GM12878 (cell line): Measurements from ENCODE around the gene NRN1L. TPM values are rescaled to one million over a fixed set of nuclear protein-coding genes. Genes with fewer than 3 reads are reported as not detected.

Experiments
- ATAC-seq: fragments of 200-7000 bp; cut with Tn5 transposase; 3 replicates; pipeline ENCODE4 v1.9.1; 2020; ENCODE audit warnings: mild to moderate bottlenecking, moderate library complexity
- BruUV-seq: library from RNA; stranded (reverse); fragments of 400-500 nt; replicated peaks from 2 replicates; lab custom pipeline; 2021; lab: Mats Ljungman, UMichigan
- CTCF ChIA-PET: fragments of 300-600 bp; sonication (Branson Sonifier 250); formaldehyde crosslinking; extraction: SDS; loops from one replicate; lab custom pipeline; 2021; ENCODE audit warnings: inconsistent platforms; lab: Yijun Ruan, JAX
- POLR2A ChIA-PET: fragments of 350-600 bp; formaldehyde crosslinking; extraction: SDS; loops from one replicate; lab custom pipeline; 2021; ENCODE audit warnings: inconsistent platforms; lab: Charles Lee
- RAD21 ChIA-PET: fragments of 300-600 bp; sonication (Branson Sonifier 250); formaldehyde crosslinking; loops from one replicate; lab custom pipeline; 2023; ENCODE audit warnings: antibody characterized with exemption; ENCODE audit not compliant: unreplicated experiment; lab: Charles Lee
- SMC1A ChIA-PET: fragments of 300-600 bp; sonication (Branson Sonifier 250); formaldehyde crosslinking; loops from one replicate; lab custom pipeline; 2023; ENCODE audit not compliant: unreplicated experiment, uncharacterized antibody; lab: Charles Lee
- DNase-seq: peaks from one replicate; pipeline ENCODE4 v3.0.0-alpha.2; 2011; ENCODE audit warnings: low read depth, low spot score
- FAIRE-seq: peaks from 3 replicates; lab custom pipeline; 2011; peaks lifted over from hg19 to GRCh38; lab: Jason Lieb, UNC
- H2AFZ ChIP-seq: 2 replicates; pipeline ENCODE4 v1.6.0; 2011; ENCODE audit warnings: low read depth, low read length, control low read depth; ENCODE audit not compliant: control insufficient read depth
- H3K27ac ChIP-seq: 2 replicates; pipeline ENCODE4 v1.5.1; 2011; ENCODE audit warnings: control low read depth; ENCODE audit not compliant: control insufficient read depth, insufficient read depth
- H3K27me3 ChIP-seq, 2 experiments: replicated peaks in 1 of 2; 2 replicates each; pipeline versions ENCODE4 v1.6.0 to v1.6.1; 2011; ENCODE audit warnings: low read length in 1 of 2; ENCODE audit not compliant: control insufficient read depth in 2 of 2, insufficient read depth in 2 of 2
- H3K36me3 ChIP-seq, 2 experiments: 2 replicates each; pipeline ENCODE4 v1.5.1; 2011; ENCODE audit warnings: low read length in 1 of 2; ENCODE audit not compliant: control insufficient read depth in 2 of 2, insufficient read depth in 2 of 2
- H3K4me1 ChIP-seq: 2 replicates; pipeline ENCODE4 v1.6.1; 2011; ENCODE audit warnings: mild to moderate bottlenecking, low read length, moderate library complexity, mixed read lengths; ENCODE audit not compliant: control insufficient read depth, insufficient read depth
- H3K4me2 ChIP-seq: 2 replicates; pipeline ENCODE4 v1.6.0; 2011; ENCODE audit warnings: control low read depth; ENCODE audit not compliant: control insufficient read depth, insufficient read depth
- H3K4me3 ChIP-seq: fragments of 200-600 bp; sonication (generic); 2 replicates; pipeline ENCODE4 v1.5.1; 2016
- H3K79me2 ChIP-seq: 2 replicates; pipeline ENCODE4 v1.6.0; 2011; ENCODE audit warnings: low read length; ENCODE audit not compliant: control insufficient read depth, insufficient read depth
- H3K9ac ChIP-seq: 2 replicates; pipeline ENCODE4 v1.8.0; 2011; ENCODE audit warnings: low read length, control low read depth, mixed read lengths; ENCODE audit not compliant: control insufficient read depth, insufficient read depth
- H3K9me3 ChIP-seq: replicated peaks from 3 replicates; pipeline ENCODE4 v1.5.1; 2011; ENCODE audit warnings: mild to moderate bottlenecking, low read length; ENCODE audit not compliant: control insufficient read depth, insufficient read depth
- H4K20me1 ChIP-seq: 2 replicates; pipeline ENCODE4 v1.6.0; 2011; ENCODE audit not compliant: control insufficient read depth, insufficient read depth
- ATF7 ChIP-seq: fragments of 450-650 bp; IDR thresholded peaks from 2 replicates; pipeline ENCODE4 v1.6.1; 2016; ENCODE audit warnings: low read depth, mild to moderate bottlenecking
- BCL3 ChIP-seq: IDR thresholded peaks from 2 replicates; pipeline ENCODE4 v1.6.1; 2011; ENCODE audit warnings: borderline replicate concordance, low read depth, mild to moderate bottlenecking, moderate library complexity, low read length; ENCODE audit not compliant: insufficient read depth, poor library complexity, severe bottlenecking
- BCLAF1 ChIP-seq: fragments of 450-650 bp; IDR thresholded peaks from 2 replicates; pipeline ENCODE4 v1.6.1; 2017; ENCODE audit warnings: antibody characterized with exemption, mild to moderate bottlenecking, moderate library complexity
- CBX5 ChIP-seq: sonication (generic); IDR thresholded peaks from 2 replicates; pipeline ENCODE4 v1.6.1; 2016; ENCODE audit warnings: low read depth, moderate library complexity, mild to moderate bottlenecking, inconsistent platforms
- CEBPB ChIP-seq, 2 experiments: fragments of 150-350 bp in 1 of 2; IDR thresholded peaks; 2 replicates each; pipeline ENCODE4 v1.6.1; 2012 to 2014; ENCODE audit warnings: low read depth in 2 of 2, low read length in 2 of 2, borderline replicate concordance in 1 of 2, inconsistent platforms in 1 of 2
- CTCF ChIP-seq, 3 experiments: IDR thresholded peaks in 2 of 3; conservative IDR thresholded peaks in 1 of 3; 2 replicates each; pipeline ENCODE4 v1.5.1; 2011; ENCODE audit warnings: low read depth in 3 of 3, low read length in 3 of 3, mild to moderate bottlenecking in 3 of 3, control low read depth in 2 of 3, moderate library complexity in 2 of 3, inconsistent platforms in 1 of 3, mixed read lengths in 1 of 3; ENCODE audit not compliant: control insufficient read depth in 2 of 3, insufficient read depth in 1 of 3; ENCODE audit errors: extremely low read depth in 1 of 3
- E4F1 ChIP-seq: fragments of 450-650 bp; IDR thresholded peaks from 2 replicates; pipeline ENCODE4 v1.6.1; 2018; ENCODE audit warnings: borderline replicate concordance, mild to moderate bottlenecking; ENCODE audit not compliant: partially characterized antibody
- ETV6 ChIP-seq, 2 experiments: fragments of 450-650 bp in 1 of 2; IDR thresholded peaks in 1 of 2; conservative IDR thresholded peaks in 1 of 2; 2 replicates each; pipeline ENCODE4 v1.6.1; 2014; ENCODE audit warnings: antibody characterized with exemption in 1 of 2, borderline replicate concordance in 1 of 2, low read depth in 1 of 2, mild to moderate bottlenecking in 1 of 2, moderate library complexity in 1 of 2
- JUND ChIP-seq: IDR thresholded peaks from 2 replicates; pipeline ENCODE4 v1.6.1; 2012; ENCODE audit warnings: low read depth, mild to moderate bottlenecking, low read length, improper control_type of control experiment, moderate library complexity
- RAD51 ChIP-seq: fragments of 450-650 bp; IDR thresholded peaks from 2 replicates; pipeline ENCODE4 v1.6.1; 2016; ENCODE audit warnings: moderate library complexity, mild to moderate bottlenecking, inconsistent platforms
- RFX5 ChIP-seq: IDR thresholded peaks from 2 replicates; pipeline ENCODE4 v1.6.1; 2011; ENCODE audit warnings: low read depth, low read length, improper control_type of control experiment
- SMARCA5 ChIP-seq: fragments of 450-650 bp; IDR thresholded peaks from 2 replicates; pipeline ENCODE4 v1.6.1; 2017; ENCODE audit warnings: mild to moderate bottlenecking
- TBL1XR1 ChIP-seq: IDR thresholded peaks from 2 replicates; pipeline ENCODE4 v1.6.1; 2012; ENCODE audit warnings: low read depth, low read length, improper control_type of control experiment
- TCF12 ChIP-seq: IDR thresholded peaks from 2 replicates; pipeline ENCODE4 v1.6.1; 2011; ENCODE audit warnings: low read depth, mild to moderate bottlenecking, low read length
- ZNF622 ChIP-seq: fragments of 450-650 bp; IDR thresholded peaks from 2 replicates; pipeline ENCODE4 v1.6.1; 2017; ENCODE audit warnings: mild to moderate bottlenecking, inconsistent platforms
- WGBS: methylation state at CpG from one replicate; pipeline ENCODE4 v1.1.6; 2016; ENCODE audit warnings: low lambda C conversion rate; ENCODE audit not compliant: insufficient replicate concordance, insufficient coverage; ENCODE audit errors: missing lambda C conversion rate; 5-methylcytosine and 5-hydroxymethylcytosine counted together
- in situ Hi-C: fragments of 300-500 bp; cut with MboI; formaldehyde crosslinking; loops from 9 replicates; pipeline ENCODE4 v1.14.3; 2018; ENCODE audit warnings: mixed read lengths
- intact Hi-C: fragments of 100-400 bp; cut with micrococcal nuclease; formaldehyde crosslinking; loops from one replicate; pipeline ENCODE4 v1.14.2; 2022; ENCODE audit not compliant: unreplicated experiment
- polyA plus RNA-seq, 11 experiments: library from polyadenylated mRNA; depleted of rRNA in 4 of 11; unstranded in 6 of 11; stranded (reverse) in 5 of 11; fragments of >200 nt; fragmentation: Nextera tagmentation in 4 of 11; fragmentation: Illumina TruSeq in 1 of 11; extraction: Ambion mirVana in 4 of 11; extraction: Trizol in 1 of 11; gene quantifications; 1 replicate in 1 of 11; 2 replicates in 10 of 11; pipeline versions ENCODE4 v1.2.1 to v1.2.3, GENCODE V29; 2011 to 2016; ENCODE audit warnings: inconsistent platforms in 2 of 11, missing spikeins in 2 of 11, low read depth in 1 of 11
- total RNA-seq, 4 experiments: library from RNA; depleted of rRNA in 3 of 4; stranded (reverse); fragments of >200 nt in 3 of 4; fragmentation: Illumina TruSeq in 1 of 4; extraction: Trizol in 1 of 4; gene quantifications; 2 replicates each; pipeline versions ENCODE4 v1.2.1 to v1.2.3, GENCODE V29; 2013 to 2021

NRN1L gene
- total and polyA plus RNA-seq, 10 of the 15 experiments (the other 5 are each of a cell fraction or from before 2014, with no cell fraction given): 0.11 to 0.99 (median 0.28) TPM; not detected in 3

GRCh38 chr16:67922740-67923139 is 38.1 kb downstream of the NRN1L start:
- Histone ChIP-seq H3K9me3 (no peaks in the 10 kb centered on the region), H4K20me1 (no peaks in the 10 kb centered on the region), H3K27me3 (no peaks in the 10 kb centered on the region), H3K36me3 (peaks cover 0 to 5% of the 10 kb centered on the region in 2 experiments; a peak in 2 of 4 replicates), H3K27ac (no peak overlapping the region), H3K4me3 (no peak overlapping the region), H3K4me2 (no peak overlapping the region), H3K4me1 (no peaks in the 10 kb centered on the region; the same call in 1 of the 2 replicates), H3K9ac (no peak overlapping the region), H2AFZ (no peak overlapping the region), H3K79me2 (no peaks in the 10 kb centered on the region)
- intact Hi-C loops (loop anchor here (10.0 kb wide), 1 partner anchor 398 kb away; the partner anchor contains the start of gene RIPOR1), in situ Hi-C loops (no loop called here)
- WGBS: 72% methylated on average over 8 of the region's 8 CpGs
- ChIA-PET RAD21 (no interaction called here), POLR2A (no interaction called here), SMC1A (no interaction called here), CTCF (interaction anchor here (0.5 to 1.2 kb wide), 2 partner anchors 18 to 437 kb away, joined by 3 to 9 read pairs; no protein-coding TSS in a partner anchor)
- FAIRE-seq: no peak
- no TSS peak for BruUV-seq
- ATAC-seq: no peak
- DNase-seq: no peak
- TF ChIP-seq E4F1 (no peak), BCLAF1 (no peak), BCL3 (no peak), CTCF (IDR thresholded peaks at IDR 0.05 in 2 of 3, conservative IDR thresholded peaks at IDR 0.05 in 1 of 3; ENCODE audit: control insufficient read depth in 2 of 3, extremely low read depth in 1 of 3, insufficient read depth in 1 of 3, low read depth in 3 of 3, low read length in 3 of 3) (no peak), JUND (no peak), CEBPB (IDR thresholded peaks at IDR 0.05; ENCODE audit: borderline replicate concordance in 1 of 2, low read depth in 2 of 2, low read length in 2 of 2) (no peak), CBX5 (no peak), ATF7 (no peak), TCF12 (no peak), TBL1XR1 (no peak), ZNF622 (no peak), SMARCA5 (no peak), ETV6 (conservative IDR thresholded peaks at IDR 0.05 in 1 of 2, IDR thresholded peaks at IDR 0.05 in 1 of 2; ENCODE audit: borderline replicate concordance in 1 of 2, low read depth in 1 of 2) (no peak), RFX5 (no peak), RAD51 (no peak)
